PFSK-1 (cell line): ENCODE results near the gene FBXO31.

Source experiments
- POLR2AphosphoS5 ChIP-seq: IDR thresholded peaks from 2 replicates; pipeline ENCODE4 v1.6.1; 2012; ENCODE audit warnings: low read depth, mild to moderate bottlenecking, control low read depth, low read length, moderate library complexity
- TAF1 ChIP-seq: IDR thresholded peaks from 2 replicates; pipeline ENCODE4 v1.6.1; 2012; ENCODE audit warnings: low read length, control low read depth, borderline replicate concordance; ENCODE audit not compliant: insufficient read depth

DNA sequence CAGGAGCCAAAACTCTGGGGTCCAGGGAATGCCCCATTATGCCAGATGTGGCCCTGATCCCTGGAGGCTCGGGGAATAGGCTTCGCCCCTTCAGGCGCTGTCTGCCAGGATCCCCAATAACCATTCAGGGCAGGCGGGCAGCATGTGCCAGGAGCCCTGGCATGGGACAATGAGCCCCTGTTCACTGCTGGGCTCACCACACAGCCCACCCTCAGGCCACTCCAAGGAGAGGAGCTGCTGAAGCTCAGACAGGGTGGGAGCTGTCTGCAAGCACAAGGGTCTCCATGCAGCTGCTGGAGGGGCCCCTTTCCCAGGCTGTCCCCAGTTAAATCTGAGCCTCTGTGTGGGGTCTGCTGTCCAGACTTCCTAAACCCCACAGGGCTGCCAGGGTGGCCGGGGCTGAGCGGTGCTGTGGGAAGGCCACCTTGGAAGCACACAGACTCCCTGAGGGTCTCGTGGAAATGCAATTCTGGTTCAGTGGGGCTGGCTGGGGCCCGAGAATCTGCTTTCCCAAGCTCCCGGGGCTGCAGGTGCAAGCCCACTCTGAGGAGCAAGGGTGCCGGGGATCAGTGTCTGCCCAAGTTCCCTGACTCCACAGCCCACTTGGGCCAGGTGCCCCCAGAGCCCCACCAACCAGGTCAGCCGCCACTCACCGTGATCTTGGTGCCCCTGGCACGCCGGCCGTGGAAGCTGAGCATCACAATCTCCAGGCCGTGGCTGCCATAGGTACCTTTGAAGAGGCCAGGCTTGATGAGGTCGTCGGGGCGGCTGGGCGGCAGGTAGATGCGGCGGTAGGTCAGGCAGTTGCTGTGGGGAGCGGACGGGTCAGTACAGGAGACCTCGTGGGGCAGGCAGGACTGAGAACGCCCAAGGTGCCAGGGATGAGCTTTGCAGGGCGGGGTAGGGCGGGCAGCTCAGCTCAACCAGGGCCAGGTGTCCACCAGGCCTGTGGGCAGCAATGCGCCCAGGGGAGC is 48.6 kb downstream of the FBXO31 start:
- no peak for TF ChIP-seq TAF1
- no peak for TF ChIP-seq POLR2AphosphoS5
